Right lobe of liver (tissue), 6 donors: ENCODE measurements around the gene HNRNPA1. TPM values are rescaled to one million over a fixed set of nuclear protein-coding genes. Genes with fewer than 3 reads are reported as not detected.
A peak's percentile ranks its signal among the peaks of the same experiment; 100 is the strongest.

Experiments used
- ATAC-seq, 4 donors: fragments of 200-7000 bp; cut with Tn5 transposase; one replicate each; pipeline ENCODE4 v1.9.1; 2020; ENCODE audit warnings: mild to moderate bottlenecking in 4 of 4, moderate library complexity in 4 of 4
- DNase-seq, 3 donors: peaks; one replicate each; pipeline ENCODE4 v3.0.0-alpha.2; 2020
- H3K27ac ChIP-seq, 3 donors: fragments of 200-600 bp; one replicate each; pipeline ENCODE4 v1.8.0; 2022
- H3K27me3 ChIP-seq, 2 donors: fragments of 200-600 bp; one replicate each; pipeline ENCODE4 v1.8.0; 2022
- H3K36me3 ChIP-seq, 4 donors: fragments of 200-600 bp; sonication (generic) in 1 of 4; one replicate each; pipeline versions ENCODE4 v1.5.1 to v1.8.0; 2017 to 2022; ENCODE audit warnings: control low read depth in 1 of 4
- H3K4me1 ChIP-seq, 4 donors: fragments of 200-600 bp; sonication (generic) in 1 of 4; one replicate each; pipeline versions ENCODE4 v1.5.1 to v1.8.0; 2017 to 2022; ENCODE audit warnings: control low read depth in 1 of 4
- H3K4me3 ChIP-seq, 3 donors: fragments of 200-600 bp; one replicate each; pipeline ENCODE4 v1.8.0; 2022
- H3K9me3 ChIP-seq, 4 donors: fragments of 200-600 bp; sonication (generic) in 1 of 4; one replicate each; pipeline versions ENCODE4 v1.5.1 to v1.8.0; 2017 to 2022; ENCODE audit warnings: control low read depth in 1 of 4
- POLR2A ChIP-seq: fragments of 450-650 bp; IDR thresholded peaks from one replicate; pipeline ENCODE4 v1.6.1; 2017; ENCODE audit warnings: antibody characterized with exemption, mild to moderate bottlenecking
- WGBS: methylation state at CpG from one replicate; pipeline ENCODE4 v1.1.6; 2018; ENCODE audit warnings: low coverage, low lambda C conversion rate; ENCODE audit not compliant: insufficient coverage; ENCODE audit errors: missing lambda C conversion rate; 5-methylcytosine and 5-hydroxymethylcytosine counted together
- intact Hi-C, 2 donors: fragments of 100-400 bp; cut with DNase I; formaldehyde crosslinking; loops; one replicate each; pipeline versions ENCODE4 v1.11.2 to v1.14.1; 2022
- total RNA-seq, 6 experiments: library from RNA; depleted of rRNA in 2 of 6; stranded (reverse); fragments of >200 nt in 2 of 6; fragmentation: NEBNext Ultra II Directional in 3 of 6; extraction: Animal tissue kit (Norgen Biotek cat#: 25700) in 3 of 6; gene quantifications; one replicate each; pipeline versions ENCODE4 v1.1.0 to v1.2.4, GENCODE V29; 2016 to 2023
- TF ChIP-seq, protein P1 (sequence below), 4 donors: fragments of 200-600 bp in 3 of 4; fragments of 450-650 bp in 1 of 4; IDR thresholded peaks; one replicate each; pipeline versions ENCODE4 v1.5.1 to v1.8.0; 2016 to 2022; ENCODE audit warnings: antibody characterized with exemption in 4 of 4, mild to moderate bottlenecking in 2 of 4
- donor health status: DM: no; HTN: yes; CAD: no.
- donor health status: DM: no; HTN: no; CAD: no.
- donor health status: DM: no; HTN: no; CAD: no.
- donor health status: DM: no; HTN: yes; CAD: no.
- donor health status: DM: no; HTN: yes; CAD: no.

Gene HNRNPA1
- total RNA-seq, 6 experiments from 2014 or later, result 87.3 to 211 (median 161) TPM

DNA sequence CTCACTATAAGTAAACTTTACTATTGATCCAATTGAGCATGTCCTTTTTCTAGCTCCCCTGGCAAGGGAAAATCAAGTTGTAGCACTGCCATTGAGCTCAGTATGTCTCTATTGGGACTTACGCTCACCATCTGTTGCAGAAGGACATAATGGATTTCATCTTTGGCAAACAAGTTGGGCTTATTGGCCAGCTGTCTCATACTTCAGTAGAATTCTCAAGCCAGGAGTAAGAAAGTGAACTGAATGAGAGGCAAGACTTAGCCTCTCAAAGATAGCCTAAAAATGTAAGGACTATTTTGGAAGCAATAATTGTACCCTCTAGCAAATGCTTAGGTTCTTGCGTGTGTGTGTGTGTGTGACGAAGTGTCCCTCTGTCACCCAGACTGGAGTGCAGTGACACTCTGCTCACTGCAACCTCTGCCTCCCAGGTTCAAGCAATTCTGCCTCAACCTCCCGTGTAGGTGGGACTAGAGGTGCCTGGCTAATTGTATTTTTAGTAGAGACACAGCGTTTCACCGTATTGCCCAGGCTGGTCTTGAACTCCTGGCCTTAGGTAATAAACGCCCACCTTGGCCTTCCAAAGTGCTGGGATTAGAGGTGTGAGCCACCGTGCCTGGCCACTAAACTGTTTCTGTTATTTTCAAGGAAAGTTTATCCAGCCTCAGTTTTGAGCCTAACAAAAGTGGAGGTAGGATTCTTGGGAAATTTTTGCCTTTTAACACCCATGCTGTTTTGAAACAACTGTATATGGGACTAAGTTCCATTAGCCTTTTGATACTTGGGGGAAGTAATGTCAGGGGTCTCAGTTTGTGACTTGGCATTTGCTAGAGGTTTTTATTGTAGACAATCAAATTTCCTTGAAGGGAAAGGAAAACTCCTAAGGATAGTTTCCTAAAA, 7.0 kb downstream of the HNRNPA1 start:
- TF ChIP-seq, protein P1, sequence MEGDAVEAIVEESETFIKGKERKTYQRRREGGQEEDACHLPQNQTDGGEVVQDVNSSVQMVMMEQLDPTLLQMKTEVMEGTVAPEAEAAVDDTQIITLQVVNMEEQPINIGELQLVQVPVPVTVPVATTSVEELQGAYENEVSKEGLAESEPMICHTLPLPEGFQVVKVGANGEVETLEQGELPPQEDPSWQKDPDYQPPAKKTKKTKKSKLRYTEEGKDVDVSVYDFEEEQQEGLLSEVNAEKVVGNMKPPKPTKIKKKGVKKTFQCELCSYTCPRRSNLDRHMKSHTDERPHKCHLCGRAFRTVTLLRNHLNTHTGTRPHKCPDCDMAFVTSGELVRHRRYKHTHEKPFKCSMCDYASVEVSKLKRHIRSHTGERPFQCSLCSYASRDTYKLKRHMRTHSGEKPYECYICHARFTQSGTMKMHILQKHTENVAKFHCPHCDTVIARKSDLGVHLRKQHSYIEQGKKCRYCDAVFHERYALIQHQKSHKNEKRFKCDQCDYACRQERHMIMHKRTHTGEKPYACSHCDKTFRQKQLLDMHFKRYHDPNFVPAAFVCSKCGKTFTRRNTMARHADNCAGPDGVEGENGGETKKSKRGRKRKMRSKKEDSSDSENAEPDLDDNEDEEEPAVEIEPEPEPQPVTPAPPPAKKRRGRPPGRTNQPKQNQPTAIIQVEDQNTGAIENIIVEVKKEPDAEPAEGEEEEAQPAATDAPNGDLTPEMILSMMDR (IDR thresholded peaks at IDR 0.05), result no peak
- TF ChIP-seq POLR2A, result no peak
- Histone ChIP-seq H3K4me1 (peaks cover 0 to 31% (median 9%) of the 10 kb centered on the region in 4 donors), H3K27me3 (no peaks in the 10 kb centered on the region), H3K4me3 (no peak overlapping the region), H3K27ac (no peak overlapping the region), H3K9me3 (no peaks in the 10 kb centered on the region), H3K36me3 (peaks cover 17 to 51% (median 42%) of the 10 kb centered on the region in 4 donors)
- ATAC-seq (no peak), DNase-seq (no peak)
- 76% methylated on average over 6 of the region's 8 CpGs for WGBS
- intact Hi-C loops, result no loop called here

DNA sequence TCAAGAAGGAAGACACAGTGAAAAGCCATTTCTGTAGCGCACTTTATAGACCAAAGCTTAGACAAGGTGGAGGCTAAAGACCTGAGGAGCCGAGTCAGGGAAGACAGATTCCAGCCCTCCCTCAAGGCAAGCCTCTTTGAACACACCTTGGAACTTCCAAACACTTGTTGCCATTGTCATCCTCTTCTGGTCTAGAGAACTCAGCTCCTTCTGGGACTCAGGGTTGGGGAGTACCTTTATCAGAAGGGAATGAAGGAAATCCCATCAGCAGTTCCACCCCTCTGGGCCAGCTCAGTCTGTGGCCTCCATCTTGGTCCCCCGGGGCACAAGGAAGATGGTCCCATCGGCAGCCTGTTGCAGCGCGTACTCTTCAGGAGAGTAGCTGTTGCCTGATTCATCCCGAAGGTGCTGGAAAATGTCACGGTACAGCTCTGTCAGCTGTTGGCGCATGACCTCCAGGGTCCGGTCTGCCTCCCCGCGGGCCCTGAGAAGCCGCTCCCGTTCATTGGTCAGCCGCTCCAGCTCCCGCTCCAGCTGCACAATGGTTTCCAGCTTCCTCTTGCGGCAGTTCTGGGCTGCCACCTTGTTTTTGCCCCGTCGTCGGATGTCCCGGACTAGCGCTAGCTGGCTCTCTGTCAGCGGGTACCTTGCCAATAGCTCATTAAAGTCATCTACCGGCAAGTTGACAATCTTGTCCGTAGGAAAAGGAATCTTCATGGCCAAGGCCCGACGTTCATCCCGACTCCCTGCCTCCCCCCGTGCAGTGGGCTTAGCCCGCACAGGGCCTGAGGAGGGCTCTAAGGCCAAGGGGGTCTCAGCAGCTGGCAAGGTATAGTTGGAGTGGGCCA, 11.8 kb downstream of the HNRNPA1 start:
- H3K4me3 ChIP-seq, result no peak overlapping the region
- TF ChIP-seq, protein P1 (IDR thresholded peaks at IDR 0.05), result no peak
- no peak for TF ChIP-seq POLR2A
- H3K27me3 ChIP-seq, result no peaks in the 10 kb centered on the region
- WGBS, result 97% methylated on average over 9 of the region's 30 CpGs
- no peaks in the 10 kb centered on the region for H3K4me1 ChIP-seq
- no peak for ATAC-seq
- DNase-seq, result peak in 1 of 3 donors; percentile 44
- H3K27ac ChIP-seq, result no peak overlapping the region
- intact Hi-C loops, result loop anchor here (5.0 to 10.0 kb wide), 2 partner anchors 70 to 72 kb away; partner anchors contain the start of gene GPR84 (in 2 of the 2)
- H3K36me3 ChIP-seq, result peaks cover under 1 to 9% (median 6%) of the 10 kb centered on the region in 4 donors
- no peaks in the 10 kb centered on the region for H3K9me3 ChIP-seq

DNA sequence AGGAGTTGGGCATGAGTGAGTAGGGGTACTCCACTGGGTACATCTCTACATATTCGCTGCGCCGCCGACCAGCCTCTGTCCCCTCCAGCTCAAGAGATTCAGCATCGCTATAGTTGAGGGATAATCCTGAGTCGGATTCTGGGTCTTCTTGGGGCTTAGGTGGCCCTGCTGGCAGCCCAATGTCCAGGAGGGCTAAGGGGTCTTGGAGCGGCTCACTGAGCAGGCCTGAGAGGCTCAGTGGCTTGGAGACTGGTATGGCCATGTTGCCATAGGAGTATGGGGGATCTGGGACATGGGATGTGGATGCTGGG, 12.4 kb downstream of the HNRNPA1 start:
- intact Hi-C loops, result loop anchor here (5.0 to 10.0 kb wide), 2 partner anchors 69 to 72 kb away; partner anchors contain the start of gene GPR84 (in 2 of the 2)
- no peak overlapping the region for H3K27ac ChIP-seq
- no peaks in the 10 kb centered on the region for H3K9me3 ChIP-seq
- TF ChIP-seq, protein P1 (IDR thresholded peaks at IDR 0.05), result no peak
- TF ChIP-seq POLR2A, result no peak
- H3K4me3 ChIP-seq, result no peak overlapping the region
- DNase-seq (peak in 1 of 3 donors; percentile 33), ATAC-seq (no peak)
- 100% methylated on average over 2 of the region's 7 CpGs for WGBS
- no peaks in the 10 kb centered on the region for H3K4me1 ChIP-seq
- no peaks in the 10 kb centered on the region for H3K27me3 ChIP-seq
- H3K36me3 ChIP-seq, result peaks cover 0 to 3% (median 1%) of the 10 kb centered on the region in 4 donors

DNA sequence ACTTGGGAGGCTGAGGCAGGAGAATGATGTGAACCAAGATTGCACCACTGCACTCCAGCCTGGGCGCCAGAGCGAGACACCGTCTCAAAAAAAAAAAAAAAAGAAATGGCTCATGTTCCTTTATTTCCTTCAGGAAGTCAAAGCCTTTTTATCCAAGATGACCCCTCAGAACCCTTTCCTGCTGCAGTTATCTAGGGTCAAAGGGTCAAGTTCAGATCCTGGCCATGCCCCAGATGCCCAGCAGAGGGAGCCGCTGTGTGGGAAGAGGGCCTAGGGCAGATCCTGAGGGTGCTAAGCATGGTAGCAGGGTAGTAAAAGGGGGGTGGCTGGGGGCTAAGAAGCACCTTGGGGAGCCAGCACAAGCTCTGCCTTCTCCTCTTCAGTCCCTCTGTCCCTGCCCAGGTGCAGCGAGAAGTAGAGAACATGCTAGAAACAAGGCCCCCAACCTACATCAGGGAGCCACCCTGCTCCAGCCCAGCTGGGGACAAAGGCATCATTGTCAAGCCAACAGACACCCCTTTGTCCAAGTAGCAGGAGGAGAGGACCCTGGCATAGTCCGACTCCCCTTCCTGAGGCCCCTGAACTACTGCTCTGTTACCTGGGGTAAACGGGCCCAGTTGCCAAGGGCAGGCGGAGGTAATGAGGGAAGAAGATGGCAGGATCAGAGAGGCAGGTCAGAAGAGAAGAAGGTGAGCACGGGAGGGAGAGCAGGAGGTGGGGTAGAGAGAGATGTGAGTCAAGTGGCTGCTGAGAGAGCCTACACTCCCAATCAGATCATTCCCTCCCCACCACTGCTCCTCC, 13.8 kb downstream of the HNRNPA1 start:
- Histone ChIP-seq H3K27ac (no peak overlapping the region), H3K4me3 (no peak overlapping the region), H3K4me1 (no peaks in the 10 kb centered on the region), H3K36me3 (no peaks in the 10 kb centered on the region), H3K27me3 (no peaks in the 10 kb centered on the region), H3K9me3 (no peaks in the 10 kb centered on the region)
- 31% methylated on average over 7 of the region's 9 CpGs for WGBS
- ATAC-seq (peak; percentile 89 to 95 (median 92)), DNase-seq (peak; percentile 73 to 77 (median 74))
- TF ChIP-seq, protein P1 (IDR thresholded peaks at IDR 0.05), result peak; percentile 64 to 80 (median 78)
- TF ChIP-seq POLR2A, result no peak
- intact Hi-C loops, result loop anchor here (5.0 to 10.0 kb wide), 2 partner anchors 68 to 70 kb away; partner anchors contain the start of gene GPR84 (in 2 of the 2)
